Activated T-cell treated with anti-CD3 and anti-CD28 coated beads for 24 hours (primary cell): Measurements from ENCODE around the gene TTN.

Source experiments
- DNase-seq: peaks from one replicate; pipeline ENCODE4 v3.0.0-alpha.2; 2020; ENCODE audit warnings: low read depth

Gene TTN

GRCh38 chr2:178811045-178811444 is 3.8 kb upstream of the TTN start:
- DNase-seq: no peak

DNA sequence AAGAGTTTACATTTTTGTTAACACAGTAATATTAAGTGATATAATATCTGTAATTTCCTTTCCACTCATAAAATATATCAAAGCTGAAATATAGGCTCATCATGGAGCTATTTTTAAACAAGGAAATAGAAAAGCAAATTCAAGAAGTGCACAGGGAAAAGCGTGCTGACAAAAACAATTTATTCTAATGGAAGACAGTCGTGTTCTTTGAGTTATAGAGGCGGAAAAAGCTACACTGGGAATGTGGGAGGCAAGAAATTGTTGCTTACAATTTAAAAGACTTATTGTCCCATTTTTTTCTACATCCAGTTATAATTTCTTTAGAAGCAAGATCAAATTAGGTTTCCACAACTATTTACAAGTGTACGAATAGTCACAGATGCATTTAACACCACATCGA is 3.2 kb upstream of the TTN start:
- no peak for DNase-seq

GRCh38 chr2:178806543-178806942 is 680 bp downstream of the TTN start:
- DNase-seq: no peak

DNA sequence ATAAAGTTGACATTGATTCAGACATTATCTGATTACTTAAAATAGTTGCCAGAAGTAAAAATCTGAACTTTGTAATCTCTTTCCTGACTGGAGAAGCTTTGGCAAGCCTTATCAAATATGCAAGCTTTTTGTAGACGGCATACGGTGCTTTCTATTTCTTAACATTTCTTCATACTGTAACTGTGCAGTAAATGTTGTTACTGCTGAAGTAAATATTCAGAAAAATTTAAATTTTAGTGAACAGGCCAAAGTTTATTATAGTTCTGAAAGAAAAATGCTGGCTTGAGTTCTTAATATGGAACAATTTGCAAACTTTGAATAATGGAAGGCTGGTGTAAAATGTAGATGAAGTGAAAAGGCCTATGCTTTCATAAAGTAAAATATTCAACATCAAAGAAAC is 1.8 kb downstream of the TTN start:
- DNase-seq: no peak

DNA sequence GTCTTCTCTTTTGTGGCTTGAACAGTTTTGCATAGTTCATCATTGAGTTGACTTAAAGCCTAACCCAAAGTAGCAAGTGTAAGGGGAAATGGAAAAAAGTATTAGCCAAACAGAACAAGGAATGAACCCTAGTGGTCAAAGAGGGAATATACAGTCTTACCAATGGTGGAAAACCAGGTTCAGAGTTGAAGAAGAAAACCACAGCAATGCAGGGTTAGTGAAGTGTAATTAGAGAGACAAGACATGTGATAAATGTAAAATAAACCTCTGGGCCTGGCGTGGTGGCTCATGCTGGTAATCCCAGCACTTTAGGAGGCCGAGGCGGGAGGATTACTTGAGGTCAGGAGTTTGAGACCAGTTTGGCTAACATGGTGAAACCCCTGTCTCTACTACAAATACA is 2.4 kb downstream of the TTN start:
- no peak for DNase-seq

DNA sequence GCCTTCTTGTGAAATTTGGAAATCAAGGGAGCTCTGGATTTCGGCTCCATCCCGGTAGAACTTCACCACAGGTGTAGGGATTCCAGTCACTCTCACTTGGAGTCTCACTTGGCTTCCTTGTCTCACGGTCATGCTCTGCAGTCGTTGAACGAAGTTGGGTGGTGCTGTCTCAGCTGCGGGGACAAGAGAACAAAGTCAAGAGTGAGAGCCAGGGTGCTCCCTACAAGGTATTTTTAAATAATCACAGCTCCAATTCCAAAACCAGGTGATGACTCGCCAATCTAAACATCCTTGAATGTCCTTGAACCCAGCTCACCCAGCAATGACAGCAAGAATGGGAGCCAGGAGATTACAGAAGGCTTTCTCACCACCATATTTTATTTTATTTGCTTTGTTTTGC is 6.7 kb downstream of the TTN start:
- DNase-seq: no peak

GRCh38 chr2:178799305-178799704 is 7.9 kb downstream of the TTN start:
- DNase-seq: no peak

DNA sequence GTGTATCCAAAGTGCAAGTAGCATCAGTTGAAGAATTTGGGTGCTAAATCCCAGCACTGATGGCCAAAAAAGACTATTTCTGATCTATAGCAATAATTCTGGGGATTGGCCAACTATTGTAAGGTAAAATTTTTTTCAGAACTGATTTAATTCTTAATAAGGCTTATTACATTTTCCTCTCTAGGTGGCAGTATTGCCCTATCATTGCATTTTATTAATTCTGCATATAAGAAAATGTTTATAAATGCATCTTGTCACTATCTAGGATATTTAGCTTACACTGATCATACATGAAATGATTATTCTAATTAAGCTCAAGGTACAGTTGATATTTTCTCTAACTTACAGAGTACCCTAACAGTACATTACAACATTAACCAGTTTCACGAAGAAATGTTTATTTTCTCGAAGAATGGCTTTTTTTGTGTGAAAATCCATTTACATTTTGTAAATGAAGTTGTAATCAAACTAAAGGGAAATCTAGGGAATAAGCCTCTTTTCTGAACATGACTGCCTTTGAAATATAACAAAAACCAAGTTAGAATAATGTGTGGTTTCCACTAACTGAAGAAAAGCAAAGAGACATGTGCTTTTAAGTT is 11.0 kb downstream of the TTN start:
- no peak for DNase-seq

GRCh38 chr2:178787934-178788333 is 19.3 kb downstream of the TTN start:
- no peak for DNase-seq

DNA sequence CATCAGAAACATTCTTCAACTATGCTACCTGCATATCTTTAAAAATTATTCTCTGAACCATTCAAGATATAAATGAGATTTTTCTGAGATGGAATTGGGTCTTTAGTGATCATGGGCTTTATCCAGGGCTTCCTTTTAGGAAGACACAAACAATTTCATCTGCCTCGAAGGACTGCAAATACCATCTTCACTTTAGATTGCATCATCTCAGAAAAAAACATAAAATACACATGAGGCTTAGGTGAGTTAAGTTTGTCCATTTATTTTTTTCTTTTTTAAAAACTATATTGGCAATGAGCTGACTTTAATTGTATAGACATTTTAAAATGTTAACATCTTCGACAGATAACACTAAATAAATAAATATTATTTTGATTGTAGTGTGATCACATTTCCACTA is 20.1 kb downstream of the TTN start:
- DNase-seq: no peak

DNA sequence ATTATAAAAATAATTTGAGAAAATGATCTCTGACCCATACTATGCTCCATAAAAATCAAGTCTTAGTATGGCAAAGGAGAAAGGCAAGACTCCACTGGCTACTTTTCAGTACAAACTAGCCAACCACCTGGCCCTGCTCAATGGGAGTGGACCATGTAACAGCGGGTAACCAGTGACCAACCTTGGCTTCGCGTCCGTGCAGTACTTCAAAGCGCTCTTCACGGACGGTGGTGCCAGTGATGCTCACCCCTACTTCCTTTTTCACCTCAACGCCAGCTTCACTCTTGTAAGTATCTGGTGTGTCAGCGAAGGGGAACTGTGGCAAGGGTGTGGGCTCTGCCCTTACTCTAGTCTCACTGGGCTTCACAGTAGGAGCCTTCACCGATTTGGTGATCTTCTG is 23.3 kb downstream of the TTN start:
- DNase-seq: no peak

DNA sequence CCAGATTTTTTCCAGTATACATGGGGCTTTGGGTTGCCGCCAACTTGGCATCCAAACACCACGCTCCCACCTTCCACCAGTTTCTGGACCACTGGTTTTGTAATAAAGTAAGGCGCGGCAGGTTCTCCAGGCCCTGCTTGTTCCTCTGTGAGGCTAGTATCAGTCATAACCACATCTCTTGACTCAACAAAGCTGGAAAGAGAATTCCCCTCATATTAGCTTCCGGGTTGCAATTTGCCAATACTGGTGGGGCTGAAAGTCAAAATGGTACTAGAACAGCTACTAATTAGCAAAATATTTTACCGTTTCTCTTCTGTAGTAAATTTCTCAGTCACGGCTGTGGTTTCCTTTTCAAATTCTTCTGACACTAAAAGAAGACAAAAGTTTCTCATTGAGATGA is 25.0 kb downstream of the TTN start:
- no peak for DNase-seq

DNA sequence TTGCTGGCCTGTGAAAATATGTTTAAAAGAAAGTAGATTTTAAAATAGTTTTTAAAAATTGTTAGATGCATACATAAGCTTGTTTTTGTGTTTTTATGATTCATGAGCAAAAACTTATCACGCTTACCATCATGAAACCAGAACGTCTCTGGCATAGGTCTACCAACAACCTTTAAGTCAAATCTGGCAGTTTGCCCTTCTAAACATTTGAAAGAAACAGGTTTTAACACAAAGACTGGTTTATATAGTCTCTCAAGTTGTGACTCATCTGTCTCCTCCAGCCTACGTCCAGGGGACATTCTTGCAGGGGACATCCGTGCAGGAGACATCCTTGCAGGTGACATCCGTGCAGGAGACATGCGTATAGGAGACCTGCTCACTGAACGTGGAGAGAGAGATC is 29.6 kb downstream of the TTN start:
- DNase-seq: no peak

DNA sequence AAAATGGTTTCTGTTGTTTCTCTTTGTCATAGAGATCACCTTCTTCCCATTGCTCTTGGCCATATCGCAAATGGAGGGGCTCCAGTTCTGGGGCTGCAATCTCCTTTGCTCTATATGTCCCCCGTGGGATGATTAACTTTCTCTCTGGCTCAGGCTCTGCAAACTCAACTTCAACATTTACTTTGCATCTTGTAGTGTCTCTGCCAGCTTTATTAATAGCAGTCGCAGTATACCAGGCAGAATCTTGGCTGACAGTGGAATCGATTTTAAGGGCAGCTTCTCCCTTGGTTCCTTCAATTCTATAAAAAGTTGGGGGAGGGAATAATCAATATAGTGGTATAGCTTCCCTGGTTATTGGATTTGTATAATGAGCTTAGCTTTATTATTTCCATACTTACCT is 30.5 kb downstream of the TTN start:
- no peak for DNase-seq

- no peak for DNase-seq
These were observed 31.2 kb downstream of the TTN start for GRCh38 chr2:178775975-178776374.

GRCh38 chr2:178770518-178770917 is 36.7 kb downstream of the TTN start:
- no peak for DNase-seq

DNA sequence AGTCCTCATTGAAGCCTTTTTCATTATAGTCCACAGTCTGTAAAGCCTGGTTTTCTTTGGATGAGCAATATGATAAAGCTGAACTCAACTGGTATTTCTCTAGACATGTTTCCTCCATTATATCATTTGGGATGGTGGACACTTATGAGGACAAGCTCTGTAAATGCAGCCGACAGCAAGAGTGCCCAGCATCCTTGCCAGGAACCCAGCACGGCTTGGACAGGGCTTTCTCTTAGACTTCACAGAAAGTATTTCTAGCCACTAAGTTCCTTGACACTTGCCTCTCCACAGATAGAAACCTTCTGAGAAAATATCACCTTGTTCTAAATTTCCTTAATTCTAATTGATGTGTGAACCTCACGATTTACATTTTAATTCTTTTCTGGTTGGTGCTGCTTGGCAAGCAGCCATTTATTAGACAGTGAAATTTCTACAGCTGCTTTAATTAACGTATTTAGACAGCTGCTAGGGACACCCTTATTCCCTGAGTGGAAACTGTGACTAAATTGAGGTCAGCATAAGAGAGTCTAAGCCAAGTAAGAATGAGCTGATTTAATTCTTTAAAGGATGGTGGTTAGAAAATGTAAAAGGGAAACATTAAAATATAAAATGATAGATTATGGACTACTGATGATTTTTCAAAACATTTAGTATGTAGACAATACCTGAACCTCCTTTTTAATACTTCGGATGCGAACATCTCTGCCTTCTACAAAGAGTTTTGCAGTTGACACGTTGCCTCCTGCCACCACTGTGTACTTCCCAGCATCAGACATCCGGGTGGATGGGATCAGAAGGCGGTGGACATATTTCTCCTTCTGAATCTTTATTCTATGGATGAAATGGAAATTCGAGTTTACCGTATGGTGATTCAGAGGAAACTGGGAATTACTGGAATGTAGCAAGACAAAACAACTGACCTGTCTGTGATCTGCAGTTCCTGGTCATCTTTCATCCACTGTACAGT is 39.8 kb downstream of the TTN start:
- no peak for DNase-seq

- DNase-seq: no peak
These were observed 43.1 kb downstream of the TTN start for GRCh38 chr2:178764097-178764496.

DNA sequence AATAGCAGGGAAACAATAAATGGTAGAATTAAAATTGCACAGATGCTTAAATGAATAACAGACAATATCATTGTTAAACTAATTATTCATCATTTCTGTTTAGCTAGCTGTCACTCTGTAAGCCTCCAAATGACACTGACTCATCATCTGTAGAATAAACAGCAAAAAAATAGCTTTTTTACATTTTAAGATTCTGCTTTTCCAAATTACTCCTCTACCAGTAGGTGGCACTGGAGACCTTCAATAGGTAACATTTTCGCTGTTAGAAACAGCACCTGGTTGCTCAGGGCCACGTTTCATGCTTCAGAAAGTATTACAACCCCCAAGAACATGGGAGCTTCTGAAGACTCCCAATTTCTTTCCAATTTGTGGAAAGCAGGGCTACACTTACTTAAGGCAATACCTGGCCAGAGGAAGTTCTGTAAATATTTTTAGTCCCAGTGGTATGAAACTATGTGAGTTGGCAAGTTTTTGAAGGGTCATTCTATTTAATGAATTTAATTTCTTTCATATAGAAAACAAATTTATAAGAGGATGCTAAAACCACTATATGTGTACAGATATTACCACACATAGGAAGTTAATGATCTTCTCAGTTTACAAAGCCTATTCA is 45.4 kb downstream of the TTN start:
- DNase-seq: peak; percentile 4

- no peak for DNase-seq
These were observed 50.4 kb downstream of the TTN start for GRCh38 chr2:178756843-178757242.

DNA sequence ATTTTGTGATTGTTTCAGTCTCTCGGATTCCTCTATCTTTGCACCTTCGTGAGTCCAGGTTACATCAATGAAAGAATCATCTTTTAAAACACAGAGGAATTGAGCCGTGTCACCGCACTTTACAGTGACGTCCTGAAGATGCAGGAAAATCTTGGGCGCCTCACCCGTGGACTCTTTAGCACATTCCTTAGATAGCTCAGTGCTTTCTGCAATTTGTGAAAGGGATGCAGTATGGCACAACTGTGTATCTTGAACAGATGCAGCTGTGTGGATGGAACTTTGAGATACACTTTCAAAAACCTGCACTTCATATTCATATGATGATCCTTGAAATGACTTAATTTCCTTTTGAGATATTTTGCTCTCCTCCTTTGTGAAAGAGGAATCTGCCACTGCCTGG is 50.9 kb downstream of the TTN start:
- DNase-seq: no peak

- DNase-seq: no peak
These were observed 59.5 kb downstream of the TTN start for GRCh38 chr2:178747767-178748166.

- DNase-seq: no peak
These were observed 72.7 kb downstream of the TTN start for GRCh38 chr2:178734518-178734917.
